Measurements from ENCODE around the gene MRPL43. TPM values are rescaled to one million over a fixed set of nuclear protein-coding genes. Genes with fewer than 3 reads are reported as not detected.

MRPL43 gene
- total and polyA plus RNA-seq, 2 donors (not counting 1 experiment from before 2014, with no cell fraction given): 56.2 to 99.4 TPM

GRCh38 chr10:101027106-101027720 lies 39.9 kb upstream of the MRPL43 start:
- Histone ChIP-seq H3K9me3 (ENCODE audit: control extremely low read depth in 1 of 3, control insufficient read depth in 2 of 3, insufficient read depth in 1 of 3, low read length in 2 of 3) (no peaks in the 10 kb centered on the region), H3K36me3 (replicated peaks in 1 of 2; ENCODE audit: control extremely low read depth in 1 of 2, control insufficient read depth in 1 of 2, extremely low read depth in 1 of 2, insufficient read depth in 2 of 2, low read length in 1 of 2) (no peaks in the 10 kb centered on the region), H3K27ac (ENCODE audit: low read length in 2 of 2) (no peak overlapping the region), H3K9ac (ENCODE audit: low read length) (no peak overlapping the region), H3K27me3 (replicated peaks in 1 of 4; ENCODE audit: control extremely low read depth in 1 of 4, control insufficient read depth in 3 of 4, insufficient read depth in 4 of 4, low read length in 3 of 4) (peaks cover 0 to 29% (median 13%) of the 10 kb centered on the region in 4 experiments), H3K4me2 (replicated peaks; ENCODE audit: low read depth, low read length, poor library complexity, severe bottlenecking) (no peak overlapping the region), H3K79me2 (ENCODE audit: control insufficient read depth, insufficient read depth, low read length) (no peaks in the 10 kb centered on the region), H3K4me1 (ENCODE audit: control insufficient read depth in 2 of 2, insufficient read depth in 2 of 2, low read length in 2 of 2) (peaks cover 8 to 17% of the 10 kb centered on the region in 2 donors), H3K4me3 (ENCODE audit: control extremely low read depth in 1 of 5, extremely low read depth in 1 of 5, insufficient read depth in 1 of 5, low read depth in 2 of 5, low read length in 4 of 5) (no peak overlapping the region), H2AFZ (ENCODE audit: insufficient read depth, low read depth, low read length, poor library complexity, severe bottlenecking) (no peak overlapping the region), H4K20me1 (ENCODE audit: control insufficient read depth, insufficient read depth, low read length, poor library complexity, severe bottlenecking) (no peaks in the 10 kb centered on the region)
- intact Hi-C loops (cut with micrococcal nuclease): no loop called here
- ChIA-PET POLR2A (no interaction called here), CTCF (interaction anchor here (1.5 to 6.4 kb wide), 5 partner anchors 8 to 40 kb away, joined by 4 to 72 read pairs (median 6); no protein-coding TSS in a partner anchor)
- Mint-ChIP-seq H3K27ac (peak overlapping the region; percentile 27), H3K4me3 (no peak overlapping the region), H3K27me3 (peaks cover 15% of the 10 kb centered on the region), H3K9me3 (ENCODE audit: insufficient read depth) (no peaks in the 10 kb centered on the region), H3K4me1 (peaks cover 10% of the 10 kb centered on the region)
- TF ChIP-seq, protein P1, sequence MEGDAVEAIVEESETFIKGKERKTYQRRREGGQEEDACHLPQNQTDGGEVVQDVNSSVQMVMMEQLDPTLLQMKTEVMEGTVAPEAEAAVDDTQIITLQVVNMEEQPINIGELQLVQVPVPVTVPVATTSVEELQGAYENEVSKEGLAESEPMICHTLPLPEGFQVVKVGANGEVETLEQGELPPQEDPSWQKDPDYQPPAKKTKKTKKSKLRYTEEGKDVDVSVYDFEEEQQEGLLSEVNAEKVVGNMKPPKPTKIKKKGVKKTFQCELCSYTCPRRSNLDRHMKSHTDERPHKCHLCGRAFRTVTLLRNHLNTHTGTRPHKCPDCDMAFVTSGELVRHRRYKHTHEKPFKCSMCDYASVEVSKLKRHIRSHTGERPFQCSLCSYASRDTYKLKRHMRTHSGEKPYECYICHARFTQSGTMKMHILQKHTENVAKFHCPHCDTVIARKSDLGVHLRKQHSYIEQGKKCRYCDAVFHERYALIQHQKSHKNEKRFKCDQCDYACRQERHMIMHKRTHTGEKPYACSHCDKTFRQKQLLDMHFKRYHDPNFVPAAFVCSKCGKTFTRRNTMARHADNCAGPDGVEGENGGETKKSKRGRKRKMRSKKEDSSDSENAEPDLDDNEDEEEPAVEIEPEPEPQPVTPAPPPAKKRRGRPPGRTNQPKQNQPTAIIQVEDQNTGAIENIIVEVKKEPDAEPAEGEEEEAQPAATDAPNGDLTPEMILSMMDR (IDR thresholded peaks at IDR 0.05): no peak
- TF ChIP-seq EZH2 (IDR thresholded peaks at IDR 0.05; ENCODE audit: borderline replicate concordance, insufficient read depth, low read depth, low read length, poor library complexity, severe bottlenecking): no peak
- ATAC-seq (ENCODE audit: low read depth): no peak
- WGBS (ENCODE audit: insufficient coverage): 83% methylated on average over 6 of the region's 10 CpGs
- DNase-seq: no peak

GRCh38 chr10:101022967-101023705 lies 35.8 kb upstream of the MRPL43 start:
- ChIA-PET CTCF (no interaction called here), POLR2A (no interaction called here)
- H3K27me3 Mint-ChIP-seq: peaks cover 15% of the 10 kb centered on the region
- no peak overlapping the region for H3K4me2 ChIP-seq (replicated peaks; ENCODE audit: low read depth, low read length, poor library complexity, severe bottlenecking)
- H3K9ac ChIP-seq (ENCODE audit: low read length): no peak overlapping the region
- H3K27ac Mint-ChIP-seq: no peak overlapping the region
- H2AFZ ChIP-seq (ENCODE audit: insufficient read depth, low read depth, low read length, poor library complexity, severe bottlenecking): no peak overlapping the region
- H3K27me3 ChIP-seq (replicated peaks in 1 of 4; ENCODE audit: control extremely low read depth in 1 of 4, control insufficient read depth in 3 of 4, insufficient read depth in 4 of 4, low read length in 3 of 4): peaks cover 0 to 19% (median 8%) of the 10 kb centered on the region in 4 experiments
- 92% methylated on average over 14 of the region's 15 CpGs for WGBS (ENCODE audit: insufficient coverage)
- H3K4me3 ChIP-seq (ENCODE audit: control extremely low read depth in 1 of 5, extremely low read depth in 1 of 5, insufficient read depth in 1 of 5, low read depth in 2 of 5, low read length in 4 of 5): no peak overlapping the region
- peaks cover 12 to 13% of the 10 kb centered on the region in 2 donors for H3K4me1 ChIP-seq (ENCODE audit: control insufficient read depth in 2 of 2, insufficient read depth in 2 of 2, low read length in 2 of 2)
- peaks cover 7% of the 10 kb centered on the region for H3K4me1 Mint-ChIP-seq
- ATAC-seq (ENCODE audit: low read depth) (no peak), DNase-seq (no peak)
- H3K9me3 Mint-ChIP-seq (ENCODE audit: insufficient read depth): no peaks in the 10 kb centered on the region
- intact Hi-C loops (cut with micrococcal nuclease): no loop called here
- H3K27ac ChIP-seq (ENCODE audit: low read length in 2 of 2): no peak overlapping the region
- no peaks in the 10 kb centered on the region for H3K79me2 ChIP-seq (ENCODE audit: control insufficient read depth, insufficient read depth, low read length)
- no peaks in the 10 kb centered on the region for H4K20me1 ChIP-seq (ENCODE audit: control insufficient read depth, insufficient read depth, low read length, poor library complexity, severe bottlenecking)
- no peaks in the 10 kb centered on the region for H3K36me3 ChIP-seq (replicated peaks in 1 of 2; ENCODE audit: control extremely low read depth in 1 of 2, control insufficient read depth in 1 of 2, extremely low read depth in 1 of 2, insufficient read depth in 2 of 2, low read length in 1 of 2)
- TF ChIP-seq EZH2 (IDR thresholded peaks at IDR 0.05; ENCODE audit: borderline replicate concordance, insufficient read depth, low read depth, low read length, poor library complexity, severe bottlenecking): no peak
- TF ChIP-seq, protein P1 (IDR thresholded peaks at IDR 0.05): no peak
- no peaks in the 10 kb centered on the region for H3K9me3 ChIP-seq (ENCODE audit: control extremely low read depth in 1 of 3, control insufficient read depth in 2 of 3, insufficient read depth in 1 of 3, low read length in 2 of 3)
- H3K4me3 Mint-ChIP-seq: no peak overlapping the region

Measured in B cell (primary cell).